Stimulated activated naive CD8-positive, alpha-beta T cell treated with anti-CD3 and anti-CD28 coated beads, Interleukin-15, Interleukin-2, amounts not matched to agents 100 ng/mL and 50 ng/mL, for 24 hours (primary cell): ENCODE results near the gene AFG1L.
A peak's percentile ranks its signal among the peaks of the same experiment; 100 is the strongest.
"Not testable (repeated sequence)": the region's sequence is repeated elsewhere in the genome, so short reads cannot be mapped to it uniquely, and the experiment has no call there.

Source experiments
- H3K27ac Mint-ChIP-seq: one replicate; pipeline ENCODE4 v1.8.0; 2021; ENCODE audit warnings: mild to moderate bottlenecking, mixed read lengths
- H3K27me3 Mint-ChIP-seq: one replicate; pipeline ENCODE4 v1.8.0; 2021; ENCODE audit warnings: mixed read lengths
- H3K36me3 Mint-ChIP-seq: one replicate; pipeline ENCODE4 v1.8.0; 2021; ENCODE audit warnings: low read depth, mixed read lengths
- H3K4me1 Mint-ChIP-seq: one replicate; pipeline ENCODE4 v1.8.0; 2021; ENCODE audit warnings: low read depth, mixed read lengths
- H3K4me3 Mint-ChIP-seq: one replicate; pipeline ENCODE4 v1.8.0; 2021; ENCODE audit warnings: mild to moderate bottlenecking, mixed read lengths
- H3K9me3 Mint-ChIP-seq: one replicate; pipeline ENCODE4 v1.8.0; 2021; ENCODE audit warnings: mixed read lengths

Gene AFG1L

DNA sequence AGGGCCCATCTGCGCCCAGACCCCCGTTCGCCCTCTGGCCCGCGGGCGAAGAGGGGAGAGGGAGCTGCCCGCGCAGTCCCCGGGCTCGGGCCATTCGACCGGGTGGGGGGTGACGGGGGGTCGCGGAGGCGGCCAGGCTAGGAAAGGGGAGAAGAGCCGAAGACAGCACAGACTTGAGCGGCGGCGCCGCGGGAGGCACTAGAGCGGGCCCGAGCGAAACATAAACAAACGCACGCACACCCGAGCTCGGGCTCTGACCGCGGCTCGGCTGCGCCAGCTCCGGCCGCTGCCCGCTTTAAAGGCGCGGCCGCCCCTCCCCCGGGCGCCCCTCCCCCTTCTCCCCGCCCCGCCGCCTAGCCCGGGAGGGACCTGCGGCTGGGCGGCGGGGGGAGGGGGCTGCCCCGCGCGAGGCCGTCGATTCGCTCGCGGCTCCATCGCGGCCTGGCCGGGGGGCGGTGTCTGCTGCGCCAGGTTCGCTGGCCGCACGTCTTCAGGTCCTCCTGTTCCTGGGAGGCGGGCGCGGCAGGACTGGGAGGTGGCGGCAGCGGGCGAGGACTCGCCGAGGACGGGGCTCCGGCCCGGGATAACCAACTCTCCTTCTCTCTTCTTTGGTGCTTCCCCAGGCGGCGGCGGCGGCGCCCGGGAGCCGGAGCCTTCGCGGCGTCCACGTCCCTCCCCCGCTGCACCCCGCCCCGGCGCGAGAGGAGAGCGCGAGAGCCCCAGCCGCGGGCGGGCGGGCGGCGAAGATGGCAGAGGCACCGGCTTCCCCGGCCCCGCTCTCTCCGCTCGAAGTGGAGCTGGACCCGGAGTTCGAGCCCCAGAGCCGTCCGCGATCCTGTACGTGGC, 265.8 kb downstream of the AFG1L start, which contains the start of gene FOXO3:
Gene FOXO3, plus strand, starts transcription at position 455 of the 846 bp plus-strand sequence. Its CDS starts 292 bp downstream, at position 747.
- Mint-ChIP-seq H3K36me3 (peaks cover 7% of the 10 kb centered on the region), H3K27me3 (peaks cover 17% of the 10 kb centered on the region), H3K9me3 (no peaks in the 10 kb centered on the region), H3K4me1 (peaks cover 51% of the 10 kb centered on the region), H3K27ac (peak within 1 kb of the TSS; percentile 74), H3K4me3 (peak within 1 kb of the TSS; percentile 94)

- Mint-ChIP-seq H3K27me3 (peaks cover 16% of the 10 kb centered on the region), H3K4me1 (peaks cover 56% of the 10 kb centered on the region)
- not testable (repeated sequence) for H3K9me3 Mint-ChIP-seq, H3K27ac Mint-ChIP-seq, H3K36me3 Mint-ChIP-seq, H3K4me3 Mint-ChIP-seq
Measured at GRCh38 chr6:108561309-108561647, 266.4 kb downstream of the AFG1L start.

- Mint-ChIP-seq H3K9me3 (no peaks in the 10 kb centered on the region), H3K4me3 (peak overlapping the region; percentile 62), H3K27ac (no peak overlapping the region), H3K36me3 (peaks cover 7% of the 10 kb centered on the region), H3K27me3 (peaks cover 10% of the 10 kb centered on the region), H3K4me1 (peaks cover 56% of the 10 kb centered on the region)
Measured at GRCh38 chr6:108561742-108562502, 267.1 kb downstream of the AFG1L start.

- H3K36me3 Mint-ChIP-seq: peaks cover 7% of the 10 kb centered on the region
- H3K27ac Mint-ChIP-seq: no peak overlapping the region
- peaks cover 55% of the 10 kb centered on the region for H3K4me1 Mint-ChIP-seq
- H3K9me3 Mint-ChIP-seq: no peaks in the 10 kb centered on the region
- peak overlapping the region; percentile 62 for H3K4me3 Mint-ChIP-seq
- peaks cover 7% of the 10 kb centered on the region for H3K27me3 Mint-ChIP-seq
Measured at GRCh38 chr6:108562503-108562993, 267.7 kb downstream of the AFG1L start.

GRCh38 chr6:108563292-108563691, 268.4 kb downstream of the AFG1L start:
- no peak overlapping the region for H3K4me3 Mint-ChIP-seq
- H3K27me3 Mint-ChIP-seq: peaks cover 7% of the 10 kb centered on the region
- no peaks in the 10 kb centered on the region for H3K9me3 Mint-ChIP-seq
- peaks cover 59% of the 10 kb centered on the region for H3K4me1 Mint-ChIP-seq
- H3K27ac Mint-ChIP-seq: no peak overlapping the region
- H3K36me3 Mint-ChIP-seq: peaks cover 10% of the 10 kb centered on the region

DNA sequence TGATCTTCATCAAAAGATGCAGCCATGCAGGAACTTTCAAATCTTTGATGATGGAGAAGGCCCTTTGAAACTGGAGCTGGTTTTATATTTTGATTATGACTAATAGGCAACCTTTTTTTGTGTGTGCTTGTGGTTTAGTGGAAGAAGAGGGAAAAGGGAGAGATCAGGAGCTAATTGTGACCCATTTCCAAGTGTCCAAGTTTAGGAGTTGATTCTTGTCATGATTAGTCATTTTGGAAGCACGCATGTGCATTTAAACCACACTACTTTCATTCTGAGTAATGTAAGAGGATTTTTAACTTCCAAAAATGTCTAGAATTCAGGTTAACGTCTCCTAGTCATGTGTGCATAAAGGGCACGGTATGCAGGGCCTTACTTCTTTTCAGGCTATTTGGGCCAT, 269.3 kb downstream of the AFG1L start:
- H3K27ac Mint-ChIP-seq: peak overlapping the region; percentile 79
- H3K27me3 Mint-ChIP-seq: peaks cover 7% of the 10 kb centered on the region
- peaks cover 19% of the 10 kb centered on the region for H3K36me3 Mint-ChIP-seq
- H3K9me3 Mint-ChIP-seq: no peaks in the 10 kb centered on the region
- H3K4me3 Mint-ChIP-seq: peak overlapping the region; percentile 50
- peaks cover 67% of the 10 kb centered on the region for H3K4me1 Mint-ChIP-seq

- peak overlapping the region; percentile 79 for H3K27ac Mint-ChIP-seq
- H3K9me3 Mint-ChIP-seq: no peaks in the 10 kb centered on the region
- peaks cover 71% of the 10 kb centered on the region for H3K4me1 Mint-ChIP-seq
- H3K27me3 Mint-ChIP-seq: peaks cover 7% of the 10 kb centered on the region
- H3K36me3 Mint-ChIP-seq: peaks cover 24% of the 10 kb centered on the region
- peak overlapping the region; percentile 50 for H3K4me3 Mint-ChIP-seq
Measured at GRCh38 chr6:108565091-108565766, 270.4 kb downstream of the AFG1L start.

- Mint-ChIP-seq H3K4me3 (peak overlapping the region; percentile 50), H3K27ac (peak overlapping the region; percentile 79), H3K9me3 (no peaks in the 10 kb centered on the region), H3K4me1 (peaks cover 71% of the 10 kb centered on the region), H3K27me3 (peaks cover 7% of the 10 kb centered on the region), H3K36me3 (peaks cover 27% of the 10 kb centered on the region)
Measured at GRCh38 chr6:108565893-108566292, 271.0 kb downstream of the AFG1L start.

DNA sequence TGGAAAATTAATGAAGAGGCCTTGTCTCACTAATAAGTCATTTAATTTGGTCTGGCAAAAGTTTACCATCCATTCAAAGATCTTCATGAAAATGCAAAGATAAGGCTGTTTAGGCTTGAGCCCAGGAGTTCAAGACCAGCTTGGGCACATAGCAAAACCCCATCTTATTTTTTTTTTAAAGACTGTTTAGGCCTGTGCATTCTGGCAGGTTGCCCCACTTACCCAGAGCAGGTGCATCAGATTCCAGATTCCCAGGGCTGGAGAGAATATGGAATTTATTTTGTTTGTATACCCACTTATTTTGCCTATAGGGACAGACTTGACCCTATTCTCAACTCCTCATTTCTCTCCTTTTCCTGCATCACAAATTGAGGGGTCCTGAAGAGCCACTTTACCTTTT, 271.6 kb downstream of the AFG1L start:
- H3K27me3 Mint-ChIP-seq: peaks cover 7% of the 10 kb centered on the region
- H3K9me3 Mint-ChIP-seq: no peaks in the 10 kb centered on the region
- peak overlapping the region; percentile 50 for H3K4me3 Mint-ChIP-seq
- peaks cover 71% of the 10 kb centered on the region for H3K4me1 Mint-ChIP-seq
- peaks cover 31% of the 10 kb centered on the region for H3K36me3 Mint-ChIP-seq
- no peak overlapping the region for H3K27ac Mint-ChIP-seq

GRCh38 chr6:108568101-108568500, 273.2 kb downstream of the AFG1L start:
- no peak overlapping the region for H3K4me3 Mint-ChIP-seq
- no peaks in the 10 kb centered on the region for H3K27me3 Mint-ChIP-seq
- peaks cover 59% of the 10 kb centered on the region for H3K4me1 Mint-ChIP-seq
- H3K36me3 Mint-ChIP-seq: peaks cover 25% of the 10 kb centered on the region
- no peak overlapping the region for H3K27ac Mint-ChIP-seq
- no peaks in the 10 kb centered on the region for H3K9me3 Mint-ChIP-seq

- H3K36me3 Mint-ChIP-seq: peaks cover 25% of the 10 kb centered on the region
- H3K9me3 Mint-ChIP-seq: no peaks in the 10 kb centered on the region
- H3K4me1 Mint-ChIP-seq: peaks cover 54% of the 10 kb centered on the region
- H3K4me3 Mint-ChIP-seq: no peak overlapping the region
- no peak overlapping the region for H3K27ac Mint-ChIP-seq
- H3K27me3 Mint-ChIP-seq: no peaks in the 10 kb centered on the region
Measured at GRCh38 chr6:108568551-108569305, 273.9 kb downstream of the AFG1L start.

GRCh38 chr6:108570517-108570916, 275.7 kb downstream of the AFG1L start:
- Mint-ChIP-seq H3K36me3 (peaks cover 25% of the 10 kb centered on the region), H3K4me1 (peaks cover 49% of the 10 kb centered on the region), H3K9me3 (no peaks in the 10 kb centered on the region), H3K4me3 (no peak overlapping the region), H3K27ac (no peak overlapping the region), H3K27me3 (no peaks in the 10 kb centered on the region)

GRCh38 chr6:108574457-108575141, 279.7 kb downstream of the AFG1L start:
- Mint-ChIP-seq H3K4me3 (no peak overlapping the region), H3K36me3 (peaks cover 18% of the 10 kb centered on the region), H3K27me3 (no peaks in the 10 kb centered on the region), H3K9me3 (no peaks in the 10 kb centered on the region), H3K27ac (no peak overlapping the region), H3K4me1 (peaks cover 39% of the 10 kb centered on the region)
